Stimulated activated effector memory CD8-positive, alpha-beta T cell treated with anti-CD3 and anti-CD28 coated beads, Interleukin-12 subunit alpha, Interleukin-12 subunit beta, amount 100 ng/mL, for 72 hours (primary cell): Measurements from ENCODE around the gene LRRIQ4.

Experiments used
- ATAC-seq: fragments of 150-1000 bp; cut with Tn5 transposase; 2 replicates; pipeline ENCODE4 v1.10.0; 2021
- DNase-seq, 2 donors: peaks; one replicate each; pipeline ENCODE4 v3.0.0; 2021 to 2022; ENCODE audit warnings: low spot score in 2 of 2
- H3K27ac Mint-ChIP-seq: one replicate; pipeline ENCODE4 v1.8.0; 2022; ENCODE audit warnings: mild to moderate bottlenecking, mixed read lengths
- H3K36me3 Mint-ChIP-seq: one replicate; pipeline ENCODE4 v1.8.0; 2022; ENCODE audit warnings: mild to moderate bottlenecking, mixed read lengths
- H3K4me1 Mint-ChIP-seq: one replicate; pipeline ENCODE4 v1.8.0; 2022; ENCODE audit warnings: mixed read lengths
- H3K4me3 Mint-ChIP-seq: one replicate; pipeline ENCODE4 v1.8.0; 2022; ENCODE audit warnings: mild to moderate bottlenecking, mixed read lengths
- H3K9me3 Mint-ChIP-seq: one replicate; pipeline ENCODE4 v1.8.0; 2022; ENCODE audit warnings: mixed read lengths

Gene LRRIQ4

GRCh38 chr3:169827712-169828111 lies 15.0 kb downstream of the LRRIQ4 start:
- Mint-ChIP-seq H3K36me3 (no peaks in the 10 kb centered on the region), H3K9me3 (no peaks in the 10 kb centered on the region), H3K27ac (no peak overlapping the region), H3K4me1 (no peaks in the 10 kb centered on the region), H3K4me3 (no peak overlapping the region)
- ATAC-seq: no peak
- DNase-seq: no peak

GRCh38 chr3:169835533-169835932 lies 22.9 kb downstream of the LRRIQ4 start:
- no peaks in the 10 kb centered on the region for H3K4me1 Mint-ChIP-seq
- no peaks in the 10 kb centered on the region for H3K9me3 Mint-ChIP-seq
- no peak overlapping the region for H3K4me3 Mint-ChIP-seq
- no peaks in the 10 kb centered on the region for H3K36me3 Mint-ChIP-seq
- DNase-seq (no peak), ATAC-seq (no peak)
- no peak overlapping the region for H3K27ac Mint-ChIP-seq

DNA sequence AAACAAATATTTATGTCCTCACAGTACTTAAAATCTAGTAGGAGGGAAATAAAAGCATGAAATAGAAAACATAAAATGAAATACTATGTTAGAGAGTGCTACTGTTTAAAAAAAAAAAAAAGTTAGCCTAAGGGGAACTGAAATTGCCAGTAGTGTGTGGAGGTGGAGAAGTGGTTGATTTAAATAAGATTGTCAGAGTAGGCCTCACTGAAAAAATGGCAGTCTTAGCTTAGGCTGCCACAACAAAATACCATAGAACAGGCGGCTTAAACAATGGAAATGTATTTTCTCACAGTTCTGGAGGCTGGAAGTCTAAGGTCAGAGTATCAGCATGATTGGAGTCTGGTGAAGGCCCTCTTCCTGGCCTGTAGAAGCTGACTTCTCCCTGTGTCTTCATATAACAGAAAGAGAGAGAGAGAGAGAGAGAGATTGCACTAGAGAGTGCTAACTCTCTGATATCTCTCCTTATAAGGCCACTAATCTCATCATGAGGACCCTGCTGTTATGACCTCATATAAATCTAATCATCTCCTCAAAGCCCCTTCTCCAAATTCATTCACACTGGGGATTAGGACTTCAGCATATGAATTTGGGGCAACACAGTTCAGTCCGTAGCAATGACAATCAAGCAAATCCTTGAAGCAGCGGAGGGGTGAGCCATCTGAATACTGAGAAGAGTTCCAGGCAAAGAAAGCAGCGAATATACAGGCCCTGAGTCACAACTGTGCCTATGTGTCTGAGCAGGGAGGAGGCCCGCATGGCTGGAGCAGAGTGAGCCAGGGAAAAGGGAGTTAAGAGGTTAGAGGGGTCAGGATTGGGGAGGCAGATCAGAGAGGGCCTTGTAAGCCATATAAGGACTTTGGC lies 23.6 kb downstream of the LRRIQ4 start:
- DNase-seq (no peak), ATAC-seq (no peak)
- Mint-ChIP-seq H3K4me1 (no peaks in the 10 kb centered on the region), H3K4me3 (no peak overlapping the region), H3K9me3 (no peaks in the 10 kb centered on the region), H3K27ac (no peak overlapping the region), H3K36me3 (no peaks in the 10 kb centered on the region)

DNA sequence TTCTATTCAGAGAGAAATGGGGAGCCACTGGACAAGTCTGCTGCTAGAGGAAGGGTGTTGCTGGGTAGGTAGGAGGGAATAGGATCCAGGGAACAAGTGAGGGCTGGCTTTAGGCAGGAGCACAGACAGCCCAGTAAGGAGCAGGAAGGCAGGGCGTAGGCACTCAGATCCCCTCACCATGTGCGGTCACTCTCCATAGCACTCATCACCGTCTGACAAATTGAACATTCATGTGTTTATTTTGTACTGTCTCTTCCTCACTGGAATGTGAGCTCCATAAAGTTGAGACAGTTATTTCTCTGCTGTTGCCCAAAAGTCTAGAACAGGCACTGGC lies 24.2 kb downstream of the LRRIQ4 start:
- ATAC-seq (no peak), DNase-seq (no peak)
- H3K4me1 Mint-ChIP-seq: no peaks in the 10 kb centered on the region
- H3K9me3 Mint-ChIP-seq: no peaks in the 10 kb centered on the region
- H3K36me3 Mint-ChIP-seq: no peaks in the 10 kb centered on the region
- H3K4me3 Mint-ChIP-seq: no peak overlapping the region
- H3K27ac Mint-ChIP-seq: no peak overlapping the region

GRCh38 chr3:169838511-169839030 lies 25.9 kb downstream of the LRRIQ4 start:
- DNase-seq: peak in 1 of 2 donors; percentile 6
- H3K9me3 Mint-ChIP-seq: no peaks in the 10 kb centered on the region
- no peak overlapping the region for H3K4me3 Mint-ChIP-seq
- H3K27ac Mint-ChIP-seq: no peak overlapping the region
- no peaks in the 10 kb centered on the region for H3K36me3 Mint-ChIP-seq
- ATAC-seq: no peak
- no peaks in the 10 kb centered on the region for H3K4me1 Mint-ChIP-seq

- Mint-ChIP-seq H3K4me3 (no peak overlapping the region), H3K36me3 (no peaks in the 10 kb centered on the region), H3K27ac (no peak overlapping the region), H3K4me1 (no peaks in the 10 kb centered on the region), H3K9me3 (no peaks in the 10 kb centered on the region)
- DNase-seq (peak in 1 of 2 donors; percentile 23), ATAC-seq (no peak)
These were observed 28.5 kb downstream of the LRRIQ4 start for GRCh38 chr3:169841171-169841570.

DNA sequence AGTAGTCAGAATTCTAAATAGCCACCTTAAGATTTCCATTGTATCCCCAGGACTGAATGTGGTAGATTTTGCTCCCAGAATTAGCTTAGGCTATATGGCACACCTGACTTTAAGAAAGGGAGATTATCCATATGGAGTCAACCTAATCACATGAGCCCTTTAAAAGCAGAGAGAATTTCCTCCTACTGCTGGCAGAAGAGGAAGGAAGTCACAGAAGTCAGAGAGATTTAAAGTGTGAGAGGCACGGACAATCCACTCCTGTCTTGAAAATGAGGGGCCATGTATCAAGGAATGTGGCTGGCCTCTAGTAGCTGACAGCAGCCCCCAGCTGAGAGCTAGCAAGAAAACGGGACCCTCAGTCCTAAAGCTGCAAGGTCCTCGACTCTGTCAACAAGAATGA lies 30.3 kb downstream of the LRRIQ4 start:
- peak in 1 of 2 donors; percentile 36 for DNase-seq
- Mint-ChIP-seq H3K4me3 (no peak overlapping the region), H3K27ac (no peak overlapping the region), H3K36me3 (no peaks in the 10 kb centered on the region), H3K4me1 (no peaks in the 10 kb centered on the region), H3K9me3 (no peaks in the 10 kb centered on the region)
- no peak for ATAC-seq

DNA sequence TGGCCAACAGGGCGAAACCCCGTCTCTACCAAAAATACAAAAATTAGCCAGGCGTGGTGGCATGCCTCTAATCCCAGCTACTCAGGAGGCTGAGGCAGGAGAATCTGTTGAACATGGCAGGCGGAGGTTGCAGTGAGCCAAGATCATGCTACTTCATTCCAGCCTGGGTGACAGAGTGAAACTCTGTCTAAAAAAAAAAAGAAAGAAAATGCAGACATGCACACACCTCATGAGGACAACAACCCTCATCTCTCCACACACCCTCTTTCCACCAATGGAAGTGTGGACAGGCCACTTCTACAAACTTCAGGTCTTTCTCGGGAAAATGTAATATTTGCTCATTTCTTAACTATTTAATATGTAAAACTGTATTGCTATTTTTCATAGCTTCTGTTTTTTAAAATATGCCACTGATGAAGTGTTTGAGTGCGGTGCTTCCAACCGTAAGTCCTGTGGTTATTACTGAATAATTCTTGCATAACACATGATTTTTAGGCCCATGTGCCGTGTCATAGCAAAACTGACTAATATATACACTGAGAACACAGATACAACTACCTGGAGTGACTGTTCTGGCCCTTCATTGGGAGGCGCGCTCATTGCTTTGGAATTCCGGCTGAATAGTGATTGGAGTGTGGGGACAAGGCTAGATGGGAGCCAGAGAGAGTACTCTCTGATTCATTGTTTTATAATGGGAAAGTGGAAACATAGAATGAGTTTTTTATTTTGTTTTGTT lies 34.0 kb downstream of the LRRIQ4 start:
- Mint-ChIP-seq H3K4me3 (no peak overlapping the region), H3K9me3 (no peaks in the 10 kb centered on the region), H3K4me1 (no peaks in the 10 kb centered on the region), H3K27ac (no peak overlapping the region), H3K36me3 (no peaks in the 10 kb centered on the region)
- ATAC-seq (peak; percentile 52), DNase-seq (no peak)

- H3K27ac Mint-ChIP-seq: no peak overlapping the region
- H3K4me3 Mint-ChIP-seq: no peak overlapping the region
- H3K36me3 Mint-ChIP-seq: no peaks in the 10 kb centered on the region
- no peak for DNase-seq
- H3K4me1 Mint-ChIP-seq: no peaks in the 10 kb centered on the region
- H3K9me3 Mint-ChIP-seq: no peaks in the 10 kb centered on the region
- ATAC-seq: no peak
These were observed 35.2 kb downstream of the LRRIQ4 start for GRCh38 chr3:169847896-169848295.

DNA sequence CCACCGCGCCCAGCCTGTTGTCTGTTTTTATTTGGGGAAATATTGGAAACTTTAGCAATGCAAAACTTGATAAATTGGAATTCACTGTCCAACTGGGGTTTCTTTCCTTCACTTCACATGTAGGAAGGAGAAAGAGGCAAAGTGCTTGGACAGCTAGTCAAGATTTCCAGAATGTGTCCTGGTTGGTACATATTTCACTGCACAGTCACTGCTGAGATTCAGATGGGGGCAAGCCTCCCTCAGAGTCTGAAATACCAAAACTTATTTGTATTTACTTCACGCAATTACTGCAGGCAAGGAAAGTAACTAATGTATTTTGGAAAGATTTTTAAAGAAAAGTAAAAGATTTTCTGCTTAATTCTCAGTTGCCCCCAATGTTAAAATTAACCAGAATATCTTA lies 36.1 kb downstream of the LRRIQ4 start:
- H3K4me1 Mint-ChIP-seq: no peaks in the 10 kb centered on the region

DNA sequence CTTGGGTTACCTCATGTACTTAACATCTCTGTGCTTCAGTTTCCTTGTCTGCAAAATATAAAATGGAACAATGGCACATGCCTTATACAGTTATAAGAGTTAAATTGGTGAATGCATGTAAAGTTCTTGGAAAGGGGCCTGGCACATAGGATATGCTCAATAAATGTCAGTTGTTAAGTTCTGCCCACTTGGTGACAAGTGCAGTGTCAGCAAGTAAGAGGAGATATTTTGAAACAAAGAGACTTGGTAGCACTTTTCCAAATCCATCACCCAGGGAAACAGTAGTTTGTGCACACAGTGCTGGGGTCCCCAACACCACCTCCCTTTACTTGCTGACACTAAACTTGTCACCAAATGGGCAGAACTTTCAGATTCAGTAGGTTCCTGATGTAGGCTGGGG lies 37.9 kb downstream of the LRRIQ4 start:
- no peak overlapping the region for H3K27ac Mint-ChIP-seq
- DNase-seq: no peak
- H3K4me3 Mint-ChIP-seq: no peak overlapping the region
- H3K9me3 Mint-ChIP-seq: no peaks in the 10 kb centered on the region
- no peaks in the 10 kb centered on the region for H3K4me1 Mint-ChIP-seq
- ATAC-seq: no peak
- no peaks in the 10 kb centered on the region for H3K36me3 Mint-ChIP-seq

More for the DNA sequence above, 36.1 kb downstream of the LRRIQ4 start:
- ATAC-seq: no peak
- H3K27ac Mint-ChIP-seq: no peak overlapping the region
- no peak overlapping the region for H3K4me3 Mint-ChIP-seq
- DNase-seq: no peak
- no peaks in the 10 kb centered on the region for H3K36me3 Mint-ChIP-seq
- H3K9me3 Mint-ChIP-seq: no peaks in the 10 kb centered on the region

- H3K27ac Mint-ChIP-seq: no peak overlapping the region
- DNase-seq: no peak
- ATAC-seq: no peak
- no peaks in the 10 kb centered on the region for H3K36me3 Mint-ChIP-seq
- H3K4me3 Mint-ChIP-seq: no peak overlapping the region
- no peaks in the 10 kb centered on the region for H3K4me1 Mint-ChIP-seq
- H3K9me3 Mint-ChIP-seq: no peaks in the 10 kb centered on the region
These were observed 42.8 kb downstream of the LRRIQ4 start for GRCh38 chr3:169855514-169855913.

- Mint-ChIP-seq H3K9me3 (no peaks in the 10 kb centered on the region), H3K36me3 (no peaks in the 10 kb centered on the region), H3K4me1 (no peaks in the 10 kb centered on the region), H3K4me3 (no peak overlapping the region), H3K27ac (no peak overlapping the region)
- ATAC-seq: no peak
- peak in 1 of 2 donors; percentile 25 for DNase-seq
These were observed 45.1 kb downstream of the LRRIQ4 start for GRCh38 chr3:169857811-169858210.

DNA sequence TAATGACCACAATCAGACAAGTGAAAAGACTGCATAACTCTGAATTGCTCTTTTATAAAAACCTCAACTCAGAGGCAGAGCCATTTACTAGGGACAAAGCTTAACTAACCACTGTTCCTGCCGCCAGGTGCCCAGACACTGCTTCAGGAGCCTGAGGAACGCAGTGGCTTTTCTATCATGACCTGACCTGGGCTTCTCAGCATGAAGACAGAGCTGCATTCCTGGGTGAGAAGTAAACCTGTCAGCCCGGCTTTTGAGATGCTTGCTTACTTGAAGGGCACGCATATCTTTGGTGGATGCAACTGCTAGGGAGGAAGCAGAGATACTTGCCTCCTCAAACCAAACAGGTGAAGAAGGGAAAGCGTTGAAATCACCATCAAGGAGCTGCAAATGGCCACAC lies 49.2 kb downstream of the LRRIQ4 start:
- DNase-seq (no peak), ATAC-seq (no peak)
- Mint-ChIP-seq H3K9me3 (no peaks in the 10 kb centered on the region), H3K4me3 (no peak overlapping the region), H3K27ac (no peak overlapping the region), H3K4me1 (peaks cover 16% of the 10 kb centered on the region), H3K36me3 (no peaks in the 10 kb centered on the region)

GRCh38 chr3:169863458-169863899 lies 50.8 kb downstream of the LRRIQ4 start:
- H3K4me1 Mint-ChIP-seq: peaks cover 16% of the 10 kb centered on the region
- ATAC-seq (peak; percentile 67), DNase-seq (peak; percentile 32 to 72)
- H3K27ac Mint-ChIP-seq: no peak overlapping the region
- no peaks in the 10 kb centered on the region for H3K36me3 Mint-ChIP-seq
- H3K4me3 Mint-ChIP-seq: no peak overlapping the region
- no peaks in the 10 kb centered on the region for H3K9me3 Mint-ChIP-seq

- no peak for DNase-seq
- Mint-ChIP-seq H3K36me3 (no peaks in the 10 kb centered on the region), H3K27ac (no peak overlapping the region), H3K9me3 (no peaks in the 10 kb centered on the region), H3K4me3 (no peak overlapping the region), H3K4me1 (peaks cover 16% of the 10 kb centered on the region)
- peak; percentile 42 for ATAC-seq
These were observed 51.6 kb downstream of the LRRIQ4 start for GRCh38 chr3:169864270-169864669.
